ENCODE results near the gene MAOB.

Gene MAOB

DNA sequence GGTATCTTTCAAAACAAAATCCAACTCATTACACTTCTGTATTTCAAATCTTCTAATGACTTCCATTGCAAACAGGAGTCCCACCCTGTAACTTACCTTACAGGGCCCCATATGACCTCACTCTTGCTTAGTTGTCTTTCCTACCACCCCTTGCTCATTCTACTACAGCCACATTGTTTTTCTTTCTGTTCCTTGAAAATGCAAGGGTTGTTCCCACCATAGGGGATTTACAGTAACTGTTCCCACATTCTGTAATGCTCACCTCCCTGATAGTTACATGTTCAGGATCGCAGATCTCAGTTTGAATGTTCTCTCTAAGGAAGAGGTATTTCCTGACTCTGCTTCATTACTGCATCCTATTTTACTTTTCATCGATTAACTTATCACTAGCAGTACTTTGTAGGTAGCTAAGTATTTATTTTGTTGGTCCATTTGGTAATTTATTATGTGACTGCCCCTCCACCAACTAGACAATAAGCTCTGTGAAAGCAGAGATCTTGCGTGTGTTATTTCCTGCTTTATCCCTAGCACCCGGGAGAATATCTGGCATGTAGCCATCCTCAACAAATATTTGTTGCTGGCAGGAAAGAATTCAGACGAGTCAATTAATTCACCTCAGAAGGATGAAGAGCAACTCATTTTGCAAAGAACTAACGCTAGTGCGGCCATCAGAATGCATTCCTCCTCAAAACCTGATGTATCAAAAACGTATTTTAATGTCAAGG lies 21.4 kb downstream of the MAOB start:
- DNase-seq = no peak

DNA sequence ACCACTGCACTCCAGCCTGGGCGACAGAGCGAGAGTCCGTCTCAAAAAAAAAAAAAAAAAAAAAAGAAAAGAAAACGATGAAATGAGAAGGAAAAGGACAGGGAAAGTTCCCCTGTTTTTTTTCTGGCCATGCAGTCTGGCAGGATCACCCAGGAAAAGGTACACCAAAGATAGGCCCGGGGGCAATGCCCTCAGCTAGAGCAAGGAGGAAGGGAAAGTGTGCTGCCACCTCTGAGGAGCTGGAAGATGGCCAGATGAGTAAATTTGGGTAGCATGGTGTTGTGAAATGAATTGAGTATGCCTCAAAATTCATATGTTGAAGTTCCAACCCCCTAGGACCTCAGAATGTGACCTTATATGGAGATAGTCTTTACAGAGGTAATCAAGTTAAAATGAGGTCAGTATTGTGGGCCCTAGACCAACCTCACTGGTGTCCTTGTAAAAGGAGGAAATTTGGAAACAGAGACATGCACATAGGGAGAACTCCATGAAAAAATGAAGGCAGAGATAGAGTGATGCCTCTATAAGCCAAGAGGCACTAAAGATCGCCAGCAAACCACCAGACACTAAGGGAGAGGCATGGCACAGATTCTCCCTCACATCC lies 28.9 kb downstream of the MAOB start:
- no peak for DNase-seq

DNA sequence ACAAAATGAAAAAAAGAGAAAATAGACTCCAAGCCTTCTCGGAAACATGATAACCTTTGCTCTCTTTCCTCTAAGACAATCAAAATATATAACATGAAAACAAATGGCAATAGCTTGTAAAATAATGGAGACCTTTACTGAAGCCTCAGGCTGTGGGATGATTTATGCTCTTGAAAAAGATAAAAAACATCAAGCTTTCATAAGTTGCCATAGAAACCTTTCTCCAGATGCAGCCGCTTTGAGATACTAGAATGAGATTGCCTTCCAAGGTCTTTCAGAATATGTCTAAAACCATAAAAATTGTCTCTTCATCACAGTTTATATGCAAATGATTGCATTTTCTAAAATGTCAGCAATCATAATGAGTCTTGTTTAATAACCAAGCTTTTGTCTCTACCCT lies 31.6 kb downstream of the MAOB start:
- no peak for DNase-seq

DNA sequence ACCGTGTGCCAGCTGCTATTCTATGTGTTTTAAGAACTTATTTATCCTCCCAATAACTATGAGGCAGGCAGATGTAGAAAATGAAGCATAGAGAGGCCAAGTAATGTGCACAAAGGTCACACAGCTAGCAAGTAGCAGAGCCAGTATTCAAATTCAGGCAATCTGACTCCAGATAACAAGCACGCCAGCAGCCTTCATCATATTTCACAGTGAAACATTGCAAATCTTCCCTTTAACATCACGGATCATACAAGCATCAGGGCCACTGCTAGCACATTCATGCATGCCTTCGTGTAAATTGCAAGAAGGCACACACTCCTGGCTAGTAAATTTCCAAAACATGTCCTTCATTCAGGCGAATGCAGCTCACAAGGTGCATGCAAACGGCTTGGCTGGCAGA lies 33.1 kb downstream of the MAOB start:
- DNase-seq = no peak

DNA sequence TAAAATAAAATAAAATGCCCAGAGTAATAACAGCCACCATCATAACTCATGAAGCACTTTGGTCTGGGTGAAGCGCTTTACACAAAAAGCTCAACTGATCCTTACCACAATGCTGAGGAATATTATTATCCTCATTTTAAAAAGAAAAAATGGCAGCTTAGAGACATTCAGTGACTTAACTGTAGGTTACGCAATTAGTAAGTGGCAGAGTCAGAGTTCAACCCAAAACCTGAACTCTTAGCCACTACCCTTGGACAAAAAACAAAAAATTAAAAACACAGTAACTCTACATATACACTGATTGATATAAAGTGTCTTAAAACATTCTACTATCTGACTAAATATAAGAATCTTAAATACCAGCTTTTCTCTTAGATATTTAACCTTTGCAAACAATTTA lies 34.9 kb downstream of the MAOB start:
- no peak for DNase-seq

DNA sequence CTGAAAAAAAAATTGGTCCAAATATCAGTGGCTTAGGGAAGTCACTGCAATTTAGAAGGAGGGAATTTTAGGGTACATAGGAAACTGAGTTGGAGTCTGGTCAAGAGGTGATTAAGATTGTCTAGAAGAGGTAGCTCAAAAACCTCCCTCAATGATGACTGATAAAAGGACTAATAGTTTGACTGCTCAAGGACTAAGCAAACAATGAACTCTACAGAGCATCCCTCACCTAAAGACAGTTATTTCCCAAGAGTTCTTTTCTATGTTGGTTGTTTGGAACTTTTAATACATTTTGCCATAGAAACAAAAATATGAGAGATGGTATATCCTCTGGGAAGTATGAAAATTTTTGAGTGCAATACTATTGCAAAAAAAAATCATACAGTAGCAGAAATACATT lies 35.7 kb downstream of the MAOB start:
- DNase-seq = no peak

DNA sequence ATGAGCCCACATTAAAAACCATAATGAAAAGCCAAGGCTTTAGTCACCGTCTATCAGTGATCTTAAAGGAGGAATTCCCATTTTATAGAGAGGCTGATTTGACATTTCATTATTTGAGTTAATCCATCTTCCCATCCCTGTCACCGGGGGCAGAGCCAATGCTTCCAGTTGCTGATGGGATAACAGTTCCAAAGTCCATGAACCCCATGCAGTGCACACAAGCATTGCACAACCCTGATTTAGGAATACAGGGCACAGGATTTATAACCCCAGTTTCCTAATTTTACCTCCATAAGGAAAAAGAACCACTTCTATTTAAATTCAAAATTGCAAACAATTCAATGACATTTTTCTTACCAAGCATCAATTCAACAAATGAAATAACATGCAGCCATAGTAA lies 36.5 kb downstream of the MAOB start:
- no peak for DNase-seq

DNA sequence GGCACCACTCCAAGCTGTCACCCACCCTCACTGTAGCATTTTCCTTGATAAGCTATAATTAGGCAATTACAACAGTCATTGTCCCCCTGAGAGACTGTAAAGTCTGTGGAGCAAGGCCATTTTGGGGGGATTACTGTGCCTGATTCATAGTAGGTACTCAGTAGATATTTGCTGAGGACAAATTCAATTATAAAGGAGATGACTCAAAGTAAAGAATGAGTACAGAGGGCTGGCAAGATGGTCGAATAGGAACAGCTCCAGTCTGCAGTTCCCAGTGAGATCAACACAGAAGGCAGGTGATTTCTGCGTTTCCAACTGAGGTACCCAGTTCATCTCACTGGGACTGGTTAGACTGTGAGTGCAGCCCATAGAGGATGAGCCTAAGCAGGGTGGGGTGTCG lies 42.0 kb downstream of the MAOB start:
- no peak for DNase-seq

DNA sequence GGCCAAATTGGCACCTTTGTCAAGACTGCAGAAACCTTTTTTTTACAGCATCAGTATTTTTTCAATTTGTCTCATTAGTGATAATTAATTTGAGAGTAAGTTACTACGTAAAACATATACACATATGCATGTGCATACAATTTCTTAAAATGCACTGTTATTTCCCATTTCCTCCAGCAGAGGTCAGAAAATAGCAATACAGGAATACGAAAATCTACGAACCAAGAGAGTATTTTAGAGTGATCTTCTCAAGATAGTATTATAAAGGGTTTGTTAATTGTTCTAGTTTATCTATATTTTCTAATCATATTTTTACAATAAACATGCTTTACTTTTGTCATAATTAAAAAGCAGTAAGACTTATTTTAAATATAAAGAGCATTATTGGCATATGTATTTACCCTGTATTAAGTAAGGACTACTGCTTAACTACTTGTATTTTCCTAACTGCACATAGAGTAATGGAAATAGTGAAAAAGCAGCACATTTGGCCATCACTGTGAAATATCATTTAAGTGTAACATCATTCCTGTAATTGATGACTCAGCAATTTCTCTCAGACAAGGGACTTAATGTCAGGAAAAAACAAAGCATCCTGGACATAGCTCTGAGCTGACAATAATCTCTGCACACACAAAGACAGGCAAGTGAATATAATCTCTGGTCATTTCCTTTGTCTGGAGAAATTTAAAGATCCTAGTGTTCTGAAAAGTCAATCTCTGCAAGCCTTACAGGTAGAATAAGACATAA lies 45.6 kb downstream of the MAOB start:
- DNase-seq = peak; percentile 37

DNA sequence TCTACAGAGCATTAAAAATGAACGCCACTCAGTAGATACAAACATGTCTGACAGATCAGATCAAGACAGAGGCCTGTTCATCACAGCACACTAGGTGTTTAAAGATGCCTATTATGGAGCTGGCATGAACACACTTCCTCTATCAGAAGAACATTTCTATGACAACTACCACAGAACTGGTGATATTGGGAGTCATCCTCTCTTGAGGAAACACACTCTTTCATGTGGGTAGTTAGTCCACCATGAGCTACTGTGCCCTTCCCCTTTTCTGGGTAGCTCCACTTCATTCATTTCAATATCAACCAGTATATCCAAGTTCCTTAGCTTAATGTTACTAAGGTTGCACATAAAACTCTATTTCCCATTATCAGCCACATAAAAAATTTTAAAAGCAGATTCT lies 46.7 kb downstream of the MAOB start:
- peak; percentile 50 for DNase-seq

DNA sequence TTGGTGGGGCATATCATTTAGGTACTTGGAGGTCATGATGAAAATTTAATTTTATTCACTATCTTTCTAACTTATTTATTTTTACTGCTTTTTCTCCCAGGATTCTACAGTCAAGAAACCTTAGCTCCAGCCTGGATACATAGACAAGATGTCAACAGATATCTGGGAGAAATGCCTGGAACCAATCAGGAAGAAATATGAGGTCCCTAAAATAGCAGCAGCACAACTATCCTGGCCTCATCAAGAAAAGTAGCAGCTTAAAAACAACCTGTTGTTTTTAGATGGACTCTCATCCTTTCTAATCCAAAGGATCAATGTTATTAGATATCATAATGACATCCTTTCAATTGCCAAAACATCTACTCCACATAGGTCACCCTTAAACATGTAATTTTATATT lies 54.5 kb downstream of the MAOB start:
- DNase-seq = no peak

DNA sequence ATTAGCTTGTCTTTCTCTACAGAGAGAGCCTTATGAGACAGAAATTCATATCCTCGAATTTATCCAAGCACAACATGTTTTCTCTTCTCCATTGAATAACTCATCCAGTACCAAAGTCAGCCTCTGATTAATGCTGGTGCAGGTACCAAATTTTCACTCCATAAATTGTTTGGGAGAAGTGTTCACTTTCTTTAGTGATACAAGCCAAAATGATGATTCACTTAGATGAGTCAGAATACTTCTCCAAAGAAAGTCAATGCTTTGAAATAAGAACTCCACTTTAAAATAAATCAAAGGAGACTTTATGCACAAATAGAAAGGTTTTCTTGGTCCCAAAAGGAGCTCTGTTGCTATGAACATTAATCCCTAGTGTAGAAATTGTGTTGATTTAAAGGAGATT lies 60.2 kb downstream of the MAOB start:
- DNase-seq = no peak

DNA sequence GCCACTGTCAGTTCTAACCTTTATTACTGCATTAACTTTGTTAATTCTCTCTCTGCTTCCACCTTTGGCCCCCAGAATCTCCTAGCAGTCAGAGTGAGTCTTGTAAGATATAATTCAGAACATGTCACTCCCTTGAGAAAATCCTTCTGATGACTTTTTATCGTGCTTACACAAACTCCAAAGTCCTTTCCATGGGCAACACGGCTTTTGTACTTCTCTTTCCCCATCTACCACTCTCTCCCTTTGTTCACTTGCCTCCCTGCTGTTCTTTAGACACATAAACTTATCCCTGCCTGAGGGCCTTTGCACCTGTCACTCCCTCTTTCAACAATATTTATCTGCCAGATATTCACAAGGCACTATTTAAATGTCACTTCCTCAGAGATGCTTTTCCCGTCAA lies 64.8 kb downstream of the MAOB start:
- DNase-seq = no peak

DNA sequence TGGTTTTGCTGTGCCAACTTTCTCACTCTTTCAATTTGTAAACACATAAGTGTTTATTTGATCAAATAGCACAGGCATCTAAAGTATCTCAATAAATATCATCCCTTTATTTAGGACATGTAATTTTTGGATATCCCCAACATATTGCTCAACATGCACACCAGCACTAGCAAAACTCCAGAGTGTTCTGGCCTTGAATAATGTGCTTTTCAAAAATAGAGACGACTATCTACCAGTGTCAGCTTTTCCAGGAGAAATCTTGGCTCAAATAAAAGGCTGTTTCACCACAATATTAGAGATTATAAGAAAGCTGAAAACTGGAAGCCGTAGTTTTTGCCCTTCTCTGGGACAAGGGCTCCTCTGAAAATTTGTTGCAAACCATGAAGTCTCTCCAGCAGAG lies 67.0 kb downstream of the MAOB start:
- no peak for DNase-seq

DNA sequence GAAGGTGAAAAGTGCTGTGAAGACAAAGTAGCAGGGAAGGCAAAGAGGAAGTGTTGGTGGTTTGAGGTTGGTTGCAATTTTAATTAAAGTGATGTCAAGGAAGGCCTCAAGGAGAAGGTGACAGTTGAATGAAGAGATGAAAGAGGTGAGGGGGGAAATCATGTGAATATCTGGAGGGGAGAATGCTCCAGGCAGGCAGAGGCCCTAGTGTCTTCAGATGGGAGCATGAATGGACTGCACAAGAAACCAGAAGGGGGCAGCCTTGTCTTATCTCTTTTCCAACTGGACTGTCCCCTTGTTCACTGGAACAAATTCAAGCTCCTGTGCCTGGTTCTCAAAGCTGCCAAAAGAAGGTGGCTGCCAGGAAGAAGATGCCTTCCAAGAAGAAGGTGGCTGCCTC lies 68.4 kb downstream of the MAOB start:
- no peak for DNase-seq

DNA sequence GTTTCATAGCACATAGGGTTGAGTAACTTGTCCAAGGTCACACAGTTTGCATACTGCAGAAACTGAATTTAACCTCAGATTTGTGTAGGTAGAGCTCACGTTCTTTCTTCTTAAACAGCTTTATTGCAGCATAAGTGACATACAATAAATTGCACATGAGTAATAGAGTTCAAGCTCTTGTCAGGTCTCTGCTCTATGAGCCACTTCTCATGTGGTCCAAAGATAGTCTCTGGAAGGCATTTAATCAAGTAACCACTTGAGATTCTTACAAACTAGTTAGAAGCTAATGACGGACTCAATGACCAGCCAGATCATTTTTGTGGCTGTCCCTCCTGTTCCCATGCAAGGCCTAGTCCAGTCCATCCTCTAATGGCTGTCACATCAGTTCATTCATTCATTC lies 68.9 kb downstream of the MAOB start:
- DNase-seq = no peak

DNA sequence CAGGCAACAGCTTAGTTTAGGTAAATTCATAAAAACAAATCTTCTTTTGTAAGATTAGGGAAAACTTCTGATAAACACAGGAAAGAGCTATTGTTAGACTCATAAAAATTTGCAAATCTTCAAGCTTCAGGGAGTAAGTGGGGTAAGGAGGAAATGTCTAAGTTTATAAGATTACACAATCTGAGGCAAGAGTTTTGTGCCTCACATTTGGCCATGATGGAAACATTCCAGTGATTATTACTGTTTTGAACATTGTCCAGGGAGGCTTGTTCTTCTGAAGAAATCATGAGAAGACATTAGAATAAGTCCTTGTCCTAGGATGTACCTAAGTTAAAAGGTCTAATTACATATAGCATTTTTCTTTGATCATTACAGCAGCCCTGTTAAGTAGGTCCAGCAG lies 72.8 kb downstream of the MAOB start:
- DNase-seq = no peak

DNA sequence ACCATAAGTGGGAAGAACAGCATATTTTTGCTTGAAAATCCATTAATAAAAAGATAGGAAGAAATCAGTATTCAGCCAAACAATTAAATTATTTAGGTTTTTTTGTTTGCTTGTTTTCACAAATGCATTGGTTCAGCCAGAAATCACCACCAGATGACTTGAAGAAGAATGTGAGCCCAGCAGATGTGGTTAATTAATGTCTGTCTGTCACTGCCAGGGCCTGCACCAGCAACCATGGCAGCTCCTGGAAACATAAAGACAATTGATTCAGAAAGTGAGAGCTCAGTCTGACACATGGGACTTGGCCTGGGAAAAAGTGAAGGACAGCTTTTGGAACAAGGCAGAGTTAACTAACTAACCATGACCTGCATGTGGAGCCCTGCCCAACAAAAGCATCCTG lies 74.0 kb downstream of the MAOB start:
- DNase-seq = no peak

DNA sequence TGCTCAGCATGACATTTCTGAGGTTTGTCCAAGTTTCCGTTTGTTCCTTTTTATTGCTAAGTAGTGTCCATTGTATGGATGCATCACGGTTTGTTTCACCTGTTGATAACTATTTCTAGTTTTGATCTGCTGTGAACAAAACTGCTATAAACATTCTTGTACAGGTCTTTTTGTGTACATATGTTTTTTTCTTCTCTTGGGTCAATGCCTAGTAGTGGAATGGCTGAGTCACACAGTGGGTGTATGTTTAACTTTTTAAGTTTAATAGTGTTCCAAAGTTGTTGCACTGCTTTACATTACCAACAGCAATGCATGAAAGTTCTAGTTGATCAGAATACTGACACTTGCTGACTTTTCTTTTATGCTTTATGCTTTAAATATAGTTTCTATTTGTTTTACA lies 76.7 kb downstream of the MAOB start:
- DNase-seq = no peak

DNA sequence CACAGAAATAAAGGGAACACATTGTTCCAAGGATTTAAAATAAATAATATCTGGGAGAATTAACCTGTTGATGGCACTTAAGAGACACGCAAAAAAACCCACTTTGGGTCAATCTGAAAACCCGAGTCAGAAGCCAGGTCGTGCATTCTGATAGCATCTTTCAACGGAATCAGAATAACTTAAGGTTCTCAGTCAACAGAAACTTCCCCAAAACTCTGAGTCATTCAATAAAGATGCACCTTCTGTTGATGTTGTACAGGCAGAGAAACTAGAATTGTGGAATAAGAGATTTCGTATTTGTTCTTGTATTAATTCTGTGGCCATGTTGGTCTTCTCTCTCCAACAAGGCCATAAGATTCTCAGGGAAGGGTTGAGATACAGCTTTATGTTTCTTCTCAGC lies 78.2 kb downstream of the MAOB start:
- no peak for DNase-seq

DNA sequence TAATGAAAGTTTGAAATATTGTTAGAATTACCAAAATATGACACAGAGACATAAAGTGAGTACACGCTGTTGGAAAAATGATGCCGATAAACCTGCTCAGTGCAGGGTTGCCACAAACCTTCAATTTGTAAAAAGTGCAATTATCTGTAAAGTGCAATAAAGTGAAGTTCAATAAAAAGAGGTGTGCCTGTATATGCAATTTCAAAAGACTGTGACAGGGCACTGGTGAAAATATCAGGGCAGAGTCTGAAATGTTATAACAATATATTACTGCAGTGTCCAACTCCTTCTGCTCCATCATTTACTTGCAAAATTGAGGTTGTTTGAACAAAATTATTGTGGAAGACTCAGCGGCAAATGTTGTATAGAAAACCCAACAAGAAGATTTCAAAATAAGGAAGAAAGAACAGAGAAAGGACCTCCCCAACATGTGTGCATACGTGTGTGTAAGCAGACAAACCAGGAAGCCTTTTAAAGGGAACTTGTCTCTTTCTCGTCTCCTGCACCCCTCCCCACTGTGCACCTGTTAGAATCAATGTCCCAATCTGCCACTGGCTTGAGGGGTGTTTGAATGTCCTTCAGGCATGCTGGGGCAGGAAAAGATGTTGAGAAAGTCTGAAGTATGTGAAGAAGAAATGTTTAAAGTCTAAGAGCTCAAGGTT lies 96.2 kb downstream of the MAOB start:
- no peak for DNase-seq

DNA sequence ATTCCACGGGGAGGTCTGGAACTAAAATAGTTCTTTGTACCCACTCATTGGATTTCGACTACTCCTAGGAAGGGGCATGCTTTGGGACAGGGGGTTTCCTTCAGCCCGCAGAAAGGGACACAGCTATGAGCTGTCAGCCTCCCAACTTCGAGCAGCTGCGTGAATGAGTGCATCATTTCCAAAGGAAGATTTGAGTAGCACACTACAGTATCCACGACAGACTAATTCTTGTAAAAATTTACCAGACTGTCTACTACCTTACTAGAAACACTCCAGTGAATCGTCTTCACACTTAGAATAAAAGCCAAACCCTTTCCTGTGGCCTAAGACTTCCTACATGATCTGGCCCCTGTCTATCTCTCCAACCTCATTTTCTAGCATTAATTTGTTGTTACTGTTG lies 124.2 kb downstream of the MAOB start:
- DNase-seq = no peak

DNA sequence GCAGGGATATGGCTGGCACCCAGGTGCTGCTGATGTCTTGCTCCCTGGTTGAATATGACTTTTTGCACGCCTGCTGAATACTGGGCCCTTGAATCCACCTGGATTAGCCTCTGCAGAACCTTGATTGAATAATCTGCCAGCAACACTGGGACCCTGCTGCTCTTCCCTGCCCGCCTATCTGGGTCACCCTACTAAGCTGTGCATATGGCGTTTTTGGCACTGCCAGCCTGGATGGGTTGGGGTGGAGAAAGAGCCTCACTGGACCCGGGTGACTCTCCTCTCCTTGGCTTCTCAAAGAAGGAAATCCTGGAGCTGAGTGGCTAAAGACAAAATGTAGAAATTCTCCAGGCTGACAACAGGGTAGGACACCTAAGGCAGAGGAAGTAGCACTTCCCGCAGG lies 126.2 kb downstream of the MAOB start:
- DNase-seq = no peak

DNA sequence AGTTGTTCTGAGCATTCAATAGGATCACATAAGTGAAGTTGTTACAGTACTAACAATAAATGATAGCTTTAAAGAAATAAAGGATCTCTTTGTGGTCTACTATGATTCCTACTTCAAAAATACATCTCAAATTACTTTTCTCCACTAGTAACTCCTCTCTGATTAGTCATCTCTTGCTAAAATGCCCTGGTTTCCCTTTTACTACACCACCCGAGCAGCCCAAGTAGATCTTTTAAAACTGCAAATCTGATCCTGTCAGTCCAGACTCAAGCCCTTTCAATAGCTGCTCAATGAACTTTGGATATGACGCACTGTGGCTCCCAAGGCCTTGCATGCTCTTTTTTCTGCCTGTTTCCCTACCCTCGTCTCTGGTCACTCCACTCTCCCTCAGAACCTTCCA lies 128.6 kb downstream of the MAOB start:
- DNase-seq = no peak

All from suppressor macrophage treated with lipopolysaccharide for 4 hours (primary cell).